Liver (tissue), 9 donors: ENCODE results near the gene RELL1. TPM values are rescaled to one million over a fixed set of nuclear protein-coding genes. Genes with fewer than 3 reads are reported as not detected.

Source experiments
- DNase-seq: peaks from one replicate; pipeline ENCODE4 v3.0.0-alpha.2; 2017; ENCODE audit warnings: low spot score
- H3K27ac ChIP-seq, 2 donors: one replicate each; pipeline ENCODE4 v1.7.0; 2013; ENCODE audit warnings: inconsistent platforms in 2 of 2, low read length in 2 of 2, control low read depth in 1 of 2, low read depth in 1 of 2, mild to moderate bottlenecking in 1 of 2
- H3K27me3 ChIP-seq, 4 donors: one replicate each; pipeline versions ENCODE4 v1.6.1 to v1.7.0; 2013; ENCODE audit warnings: low read length in 3 of 4, inconsistent platforms in 1 of 4, mild to moderate bottlenecking in 1 of 4, moderate library complexity in 1 of 4; ENCODE audit not compliant: control insufficient read depth in 4 of 4, insufficient read depth in 4 of 4
- H3K36me3 ChIP-seq, 4 donors: one replicate each; pipeline versions ENCODE4 v1.6.1 to v1.7.0; 2013; ENCODE audit warnings: low read length in 3 of 4, mild to moderate bottlenecking in 3 of 4, low read depth in 1 of 4, moderate library complexity in 1 of 4; ENCODE audit not compliant: control insufficient read depth in 4 of 4, insufficient read depth in 3 of 4
- H3K4me1 ChIP-seq, 4 donors: one replicate each; pipeline versions ENCODE4 v1.6.1 to v1.7.0; 2013; ENCODE audit warnings: low read length in 3 of 4, mild to moderate bottlenecking in 3 of 4, moderate library complexity in 1 of 4; ENCODE audit not compliant: control insufficient read depth in 4 of 4, insufficient read depth in 4 of 4
- H3K4me3 ChIP-seq, 3 donors: one replicate each; pipeline versions ENCODE4 v1.6.1 to v1.7.0; 2013; ENCODE audit warnings: low read length in 3 of 3, control low read depth in 1 of 3, low read depth in 1 of 3, mild to moderate bottlenecking in 1 of 3
- H3K9ac ChIP-seq, 2 donors: one replicate each; pipeline ENCODE4 v1.7.0; 2013; ENCODE audit warnings: low read length in 2 of 2, mild to moderate bottlenecking in 2 of 2, moderate library complexity in 2 of 2, control low read depth in 1 of 2, low read depth in 1 of 2
- H3K9me3 ChIP-seq, 4 donors: one replicate each; pipeline versions ENCODE4 v1.6.1 to v1.7.0; 2013; ENCODE audit warnings: low read length in 3 of 4; ENCODE audit not compliant: control insufficient read depth in 4 of 4
- EGR1 ChIP-seq, 2 donors: IDR thresholded peaks; 2 replicates each; pipeline ENCODE4 v1.6.1; 2016 to 2018; ENCODE audit warnings: antibody characterized with exemption in 2 of 2, low read depth in 2 of 2
- FOXA1 ChIP-seq: IDR thresholded peaks from 2 replicates; pipeline ENCODE4 v1.6.1; 2016; ENCODE audit warnings: antibody characterized with exemption
- FOXA2 ChIP-seq: IDR thresholded peaks from 2 replicates; pipeline ENCODE4 v1.6.1; 2016; ENCODE audit warnings: antibody characterized with exemption
- GABPA ChIP-seq, 2 donors: IDR thresholded peaks in 1 of 2; conservative IDR thresholded peaks in 1 of 2; 2 replicates each; pipeline ENCODE4 v1.6.1; 2016; ENCODE audit warnings: antibody characterized with exemption in 2 of 2, mild to moderate bottlenecking in 1 of 2, moderate library complexity in 1 of 2
- HNF4A ChIP-seq, 2 donors: conservative IDR thresholded peaks; 2 replicates each; pipeline ENCODE4 v1.6.1; 2016; ENCODE audit warnings: antibody characterized with exemption in 2 of 2, mild to moderate bottlenecking in 2 of 2
- HNF4G ChIP-seq: IDR thresholded peaks from 2 replicates; pipeline ENCODE4 v1.6.1; 2016; ENCODE audit warnings: antibody characterized with exemption
- JUND ChIP-seq, 2 donors: IDR thresholded peaks; 2 replicates each; pipeline ENCODE4 v1.6.1; 2016; ENCODE audit warnings: antibody characterized with exemption in 2 of 2
- NR2F2 ChIP-seq: IDR thresholded peaks from 2 replicates; pipeline ENCODE4 v1.6.1; 2016; ENCODE audit warnings: antibody characterized with exemption
- RAD21 ChIP-seq, 2 donors: IDR thresholded peaks; 2 replicates each; pipeline ENCODE4 v1.6.1; 2016; ENCODE audit warnings: antibody characterized with exemption in 2 of 2, mild to moderate bottlenecking in 2 of 2
- RXRA ChIP-seq, 2 donors: IDR thresholded peaks; 2 replicates each; pipeline ENCODE4 v1.6.1; 2017 to 2018; ENCODE audit warnings: antibody characterized with exemption in 2 of 2, mild to moderate bottlenecking in 1 of 2
- SP1 ChIP-seq: IDR thresholded peaks from 2 replicates; pipeline ENCODE4 v1.6.1; 2018; ENCODE audit warnings: antibody characterized with exemption, mild to moderate bottlenecking
- TAF1 ChIP-seq: conservative IDR thresholded peaks from 2 replicates; pipeline ENCODE4 v1.6.1; 2016; ENCODE audit warnings: antibody characterized with exemption, mild to moderate bottlenecking
- YY1 ChIP-seq: IDR thresholded peaks from 2 replicates; pipeline ENCODE4 v1.6.1; 2016; ENCODE audit warnings: antibody characterized with exemption, mild to moderate bottlenecking
- WGBS: extraction: QIAGEN DNeasy Blood & Tissue Kit; methylation state at CpG from one replicate; pipeline ENCODE4 v1.1.7; 2013; 5-methylcytosine and 5-hydroxymethylcytosine counted together
- polyA plus RNA-seq, 2 donors: library from polyadenylated mRNA; stranded (reverse) in 1 of 2; unstranded in 1 of 2; fragments of 200-250 nt in 1 of 2; fragments of >200 nt in 1 of 2; fragmentation: Nextera tagmentation in 1 of 2; extraction: Ambion mirVana in 1 of 2; gene quantifications; one replicate each; pipeline versions ENCODE4 v1.2.1 to v1.2.3, GENCODE V29; 2013 to 2015
- total RNA-seq, 2 donors: library from RNA; depleted of rRNA; stranded (reverse); fragments of >200 nt; gene quantifications; one replicate each; pipeline ENCODE4 v1.2.3, GENCODE V29; 2014
- TF ChIP-seq, protein P1 (sequence below): fragments of 150-350 bp; IDR thresholded peaks from 2 replicates; pipeline ENCODE4 v1.5.1; 2017; ENCODE audit warnings: improper control_type of control experiment, low read depth, low read length; ENCODE audit not compliant: missing input control
- TF ChIP-seq, protein P2 (sequence below): IDR thresholded peaks from 2 replicates; pipeline ENCODE4 v1.6.1; 2016; ENCODE audit warnings: antibody characterized with exemption
- TF ChIP-seq, protein P3 (sequence below): IDR thresholded peaks from 2 replicates; pipeline ENCODE4 v1.6.1; 2016; ENCODE audit warnings: antibody characterized with exemption
- TF ChIP-seq, protein P4 (sequence below): IDR thresholded peaks from 2 replicates; pipeline ENCODE4 v1.6.1; 2016; ENCODE audit warnings: antibody characterized with exemption
- TF ChIP-seq, protein P5 (sequence below): IDR thresholded peaks from 2 replicates; pipeline ENCODE4 v1.6.1; 2016; ENCODE audit warnings: antibody characterized with exemption, mild to moderate bottlenecking
- donor health status: healthy.
- donor health status: healthy.
- donor health status: healthy.
- donor health status: healthy.
- donor health status: healthy.

Gene RELL1
- total and polyA plus RNA-seq, 4 donors = 1.5 to 16.8 (median 7.3) TPM

DNA sequence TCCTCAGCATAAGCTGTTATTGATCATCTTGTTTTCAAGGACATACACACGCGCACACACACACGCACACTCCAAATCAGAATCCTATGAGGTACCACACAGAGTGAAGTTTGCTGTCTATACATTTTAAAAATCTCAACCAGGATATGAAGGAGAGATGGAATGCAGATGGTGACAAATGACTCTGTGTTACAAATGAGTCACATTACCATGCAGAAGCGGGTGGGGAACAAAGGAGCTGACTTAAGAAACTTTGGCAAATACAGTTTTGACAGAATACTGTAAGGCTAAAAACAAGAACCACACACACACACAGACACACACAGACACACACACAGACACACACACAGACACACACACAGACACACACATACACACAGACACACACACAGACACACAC is 81.7 kb downstream of the RELL1 start:
- 88% methylated on average over 4 of the region's 4 CpGs for WGBS
- Histone ChIP-seq H3K4me3 (no peak overlapping the region), H3K9me3 (peaks cover 0 to 2% (median 0%) of the 10 kb centered on the region in 4 donors), H3K4me1 (peaks cover 0 to 27% (median 7%) of the 10 kb centered on the region in 4 donors), H3K27me3 (no peaks in the 10 kb centered on the region), H3K36me3 (no peaks in the 10 kb centered on the region), H3K9ac (no peak overlapping the region), H3K27ac (no peak overlapping the region)
- TF ChIP-seq, protein P1, sequence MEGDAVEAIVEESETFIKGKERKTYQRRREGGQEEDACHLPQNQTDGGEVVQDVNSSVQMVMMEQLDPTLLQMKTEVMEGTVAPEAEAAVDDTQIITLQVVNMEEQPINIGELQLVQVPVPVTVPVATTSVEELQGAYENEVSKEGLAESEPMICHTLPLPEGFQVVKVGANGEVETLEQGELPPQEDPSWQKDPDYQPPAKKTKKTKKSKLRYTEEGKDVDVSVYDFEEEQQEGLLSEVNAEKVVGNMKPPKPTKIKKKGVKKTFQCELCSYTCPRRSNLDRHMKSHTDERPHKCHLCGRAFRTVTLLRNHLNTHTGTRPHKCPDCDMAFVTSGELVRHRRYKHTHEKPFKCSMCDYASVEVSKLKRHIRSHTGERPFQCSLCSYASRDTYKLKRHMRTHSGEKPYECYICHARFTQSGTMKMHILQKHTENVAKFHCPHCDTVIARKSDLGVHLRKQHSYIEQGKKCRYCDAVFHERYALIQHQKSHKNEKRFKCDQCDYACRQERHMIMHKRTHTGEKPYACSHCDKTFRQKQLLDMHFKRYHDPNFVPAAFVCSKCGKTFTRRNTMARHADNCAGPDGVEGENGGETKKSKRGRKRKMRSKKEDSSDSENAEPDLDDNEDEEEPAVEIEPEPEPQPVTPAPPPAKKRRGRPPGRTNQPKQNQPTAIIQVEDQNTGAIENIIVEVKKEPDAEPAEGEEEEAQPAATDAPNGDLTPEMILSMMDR = no peak
- TF ChIP-seq JUND (IDR thresholded peaks at IDR 0.05) (no peak), HNF4G (no peak), EGR1 (IDR thresholded peaks at IDR 0.05; ENCODE audit: low read depth in 2 of 2) (no peak), TAF1 (no peak), FOXA2 (no peak), SP1 (no peak), HNF4A (conservative IDR thresholded peaks at IDR 0.05) (no peak), RXRA (IDR thresholded peaks at IDR 0.05) (no peak), YY1 (no peak), GABPA (IDR thresholded peaks at IDR 0.05 in 1 of 2, conservative IDR thresholded peaks at IDR 0.05 in 1 of 2) (no peak), RAD21 (IDR thresholded peaks at IDR 0.05) (no peak), FOXA1 (no peak), NR2F2 (no peak)
- TF ChIP-seq, protein P2, sequence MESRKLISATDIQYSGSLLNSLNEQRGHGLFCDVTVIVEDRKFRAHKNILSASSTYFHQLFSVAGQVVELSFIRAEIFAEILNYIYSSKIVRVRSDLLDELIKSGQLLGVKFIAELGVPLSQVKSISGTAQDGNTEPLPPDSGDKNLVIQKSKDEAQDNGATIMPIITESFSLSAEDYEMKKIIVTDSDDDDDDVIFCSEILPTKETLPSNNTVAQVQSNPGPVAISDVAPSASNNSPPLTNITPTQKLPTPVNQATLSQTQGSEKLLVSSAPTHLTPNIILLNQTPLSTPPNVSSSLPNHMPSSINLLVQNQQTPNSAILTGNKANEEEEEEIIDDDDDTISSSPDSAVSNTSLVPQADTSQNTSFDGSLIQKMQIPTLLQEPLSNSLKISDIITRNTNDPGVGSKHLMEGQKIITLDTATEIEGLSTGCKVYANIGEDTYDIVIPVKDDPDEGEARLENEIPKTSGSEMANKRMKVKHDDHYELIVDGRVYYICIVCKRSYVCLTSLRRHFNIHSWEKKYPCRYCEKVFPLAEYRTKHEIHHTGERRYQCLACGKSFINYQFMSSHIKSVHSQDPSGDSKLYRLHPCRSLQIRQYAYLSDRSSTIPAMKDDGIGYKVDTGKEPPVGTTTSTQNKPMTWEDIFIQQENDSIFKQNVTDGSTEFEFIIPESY = no peak
- TF ChIP-seq, protein P3, sequence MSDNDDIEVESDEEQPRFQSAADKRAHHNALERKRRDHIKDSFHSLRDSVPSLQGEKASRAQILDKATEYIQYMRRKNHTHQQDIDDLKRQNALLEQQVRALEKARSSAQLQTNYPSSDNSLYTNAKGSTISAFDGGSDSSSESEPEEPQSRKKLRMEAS = no peak
- TF ChIP-seq, protein P4, sequence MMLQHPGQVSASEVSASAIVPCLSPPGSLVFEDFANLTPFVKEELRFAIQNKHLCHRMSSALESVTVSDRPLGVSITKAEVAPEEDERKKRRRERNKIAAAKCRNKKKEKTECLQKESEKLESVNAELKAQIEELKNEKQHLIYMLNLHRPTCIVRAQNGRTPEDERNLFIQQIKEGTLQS = no peak
- no peak for DNase-seq

DNA sequence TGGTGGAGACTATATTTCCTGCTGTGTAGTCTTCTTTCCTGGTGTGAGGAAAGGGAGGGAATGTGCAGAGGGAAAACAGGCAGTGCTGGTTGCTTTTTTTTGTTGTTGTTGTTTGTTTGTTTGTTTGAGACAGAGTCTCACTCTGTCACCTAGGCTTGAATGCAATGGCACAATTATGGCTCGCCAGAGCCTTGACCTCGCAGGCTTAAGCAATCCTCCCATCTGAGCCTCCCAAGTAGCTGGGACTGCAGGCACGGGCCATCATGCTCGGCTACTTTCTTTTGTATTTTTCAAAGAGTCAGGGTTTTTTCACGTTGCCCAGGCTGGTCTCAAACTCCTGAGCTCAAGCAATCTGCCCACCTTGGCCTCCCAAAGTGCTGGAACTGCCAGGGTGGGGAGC is 82.5 kb downstream of the RELL1 start:
- Histone ChIP-seq H3K27me3 (no peaks in the 10 kb centered on the region), H3K4me1 (peaks cover 3 to 32% (median 11%) of the 10 kb centered on the region in 4 donors), H3K9me3 (no peaks in the 10 kb centered on the region), H3K27ac (no peak overlapping the region), H3K9ac (no peak overlapping the region), H3K4me3 (no peak overlapping the region), H3K36me3 (no peaks in the 10 kb centered on the region)
- no peak for DNase-seq
- WGBS = 88% methylated on average over 5 of the region's 5 CpGs
- TF ChIP-seq FOXA2 (no peak), RAD21 (IDR thresholded peaks at IDR 0.05) (no peak), HNF4G (no peak), SP1 (no peak), NR2F2 (no peak), TAF1 (no peak), EGR1 (IDR thresholded peaks at IDR 0.05; ENCODE audit: low read depth in 2 of 2) (no peak), YY1 (no peak), HNF4A (conservative IDR thresholded peaks at IDR 0.05) (no peak)
- TF ChIP-seq, protein P5, sequence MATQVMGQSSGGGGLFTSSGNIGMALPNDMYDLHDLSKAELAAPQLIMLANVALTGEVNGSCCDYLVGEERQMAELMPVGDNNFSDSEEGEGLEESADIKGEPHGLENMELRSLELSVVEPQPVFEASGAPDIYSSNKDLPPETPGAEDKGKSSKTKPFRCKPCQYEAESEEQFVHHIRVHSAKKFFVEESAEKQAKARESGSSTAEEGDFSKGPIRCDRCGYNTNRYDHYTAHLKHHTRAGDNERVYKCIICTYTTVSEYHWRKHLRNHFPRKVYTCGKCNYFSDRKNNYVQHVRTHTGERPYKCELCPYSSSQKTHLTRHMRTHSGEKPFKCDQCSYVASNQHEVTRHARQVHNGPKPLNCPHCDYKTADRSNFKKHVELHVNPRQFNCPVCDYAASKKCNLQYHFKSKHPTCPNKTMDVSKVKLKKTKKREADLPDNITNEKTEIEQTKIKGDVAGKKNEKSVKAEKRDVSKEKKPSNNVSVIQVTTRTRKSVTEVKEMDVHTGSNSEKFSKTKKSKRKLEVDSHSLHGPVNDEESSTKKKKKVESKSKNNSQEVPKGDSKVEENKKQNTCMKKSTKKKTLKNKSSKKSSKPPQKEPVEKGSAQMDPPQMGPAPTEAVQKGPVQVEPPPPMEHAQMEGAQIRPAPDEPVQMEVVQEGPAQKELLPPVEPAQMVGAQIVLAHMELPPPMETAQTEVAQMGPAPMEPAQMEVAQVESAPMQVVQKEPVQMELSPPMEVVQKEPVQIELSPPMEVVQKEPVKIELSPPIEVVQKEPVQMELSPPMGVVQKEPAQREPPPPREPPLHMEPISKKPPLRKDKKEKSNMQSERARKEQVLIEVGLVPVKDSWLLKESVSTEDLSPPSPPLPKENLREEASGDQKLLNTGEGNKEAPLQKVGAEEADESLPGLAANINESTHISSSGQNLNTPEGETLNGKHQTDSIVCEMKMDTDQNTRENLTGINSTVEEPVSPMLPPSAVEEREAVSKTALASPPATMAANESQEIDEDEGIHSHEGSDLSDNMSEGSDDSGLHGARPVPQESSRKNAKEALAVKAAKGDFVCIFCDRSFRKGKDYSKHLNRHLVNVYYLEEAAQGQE = no peak
- TF ChIP-seq, protein P1 = no peak
- TF ChIP-seq, protein P3 = no peak
- TF ChIP-seq, protein P2 = no peak
